Testis (tissue), 3 donors: ENCODE data around the gene CRIM1. TPM values are rescaled to one million over a fixed set of nuclear protein-coding genes. Genes with fewer than 3 reads are reported as not detected.

Experiments
- DNase-seq: peaks from one replicate; pipeline ENCODE4 v3.0.0-alpha.2; 2019
- H3K27ac ChIP-seq, 2 donors: fragments of 200-600 bp; sonication (generic); one replicate each; pipeline ENCODE4 v1.5.1; 2019
- H3K27me3 ChIP-seq: fragments of 200-600 bp; sonication (generic); one replicate; pipeline ENCODE4 v1.5.1; 2019
- H3K36me3 ChIP-seq: fragments of 200-600 bp; sonication (generic); one replicate; pipeline ENCODE4 v1.5.1; 2017; ENCODE audit warnings: low read depth; ENCODE audit errors: missing control alignments
- H3K4me1 ChIP-seq: fragments of 200-600 bp; sonication (generic); one replicate; pipeline ENCODE4 v1.5.1; 2019
- H3K4me3 ChIP-seq, 2 donors: fragments of 200-600 bp; sonication (generic); one replicate each; pipeline ENCODE4 v1.5.1; 2017 to 2019
- H3K9me3 ChIP-seq: fragments of 200-600 bp; sonication (generic); one replicate; pipeline ENCODE4 v1.5.1; 2017
- POLR2A ChIP-seq: fragments of 450-650 bp; IDR thresholded peaks from one replicate; pipeline ENCODE4 v1.6.1; 2017; ENCODE audit warnings: antibody characterized with exemption, mild to moderate bottlenecking, moderate library complexity
- WGBS, 2 donors: methylation state at CpG; one replicate each; pipeline ENCODE4 v1.1.5; 2018; 5-methylcytosine and 5-hydroxymethylcytosine counted together
- intact Hi-C: fragments of 100-400 bp; cut with DNase I; formaldehyde crosslinking; loops from one replicate; pipeline ENCODE4 v1.15.1; 2023; ENCODE audit warnings: low total_unique reads
- polyA plus RNA-seq: library from polyadenylated mRNA; stranded (reverse); fragments of 350-450 nt; fragmentation: Illumina TruSeq; extraction: RNeasy Lipid Tissue Mini Kit (QIAGEN cat#74804); gene quantifications from one replicate; pipeline ENCODE4 v1.2.3, GENCODE V29; 2014; ENCODE audit warnings: low read depth, low replicate concordance; ENCODE audit not compliant: insufficient read depth
- total RNA-seq, 2 donors: library from RNA; depleted of rRNA; stranded (reverse); fragments of >200 nt; gene quantifications; one replicate each; pipeline ENCODE4 v1.2.3, GENCODE V29; 2016
- TF ChIP-seq, protein P1 (sequence below), 3 experiments: fragments of 450-650 bp in 2 of 3; fragments of 200-600 bp in 1 of 3; sonication (generic) in 1 of 3; IDR thresholded peaks; one replicate each; pipeline ENCODE4 v1.5.1; 2016 to 2019; ENCODE audit warnings: antibody characterized with exemption in 3 of 3, mild to moderate bottlenecking in 2 of 3, moderate library complexity in 1 of 3

The CRIM1 gene
- total and polyA plus RNA-seq, 3 donors from 2014 or later = 38.2 to 94.1 (median 68.4) TPM

DNA sequence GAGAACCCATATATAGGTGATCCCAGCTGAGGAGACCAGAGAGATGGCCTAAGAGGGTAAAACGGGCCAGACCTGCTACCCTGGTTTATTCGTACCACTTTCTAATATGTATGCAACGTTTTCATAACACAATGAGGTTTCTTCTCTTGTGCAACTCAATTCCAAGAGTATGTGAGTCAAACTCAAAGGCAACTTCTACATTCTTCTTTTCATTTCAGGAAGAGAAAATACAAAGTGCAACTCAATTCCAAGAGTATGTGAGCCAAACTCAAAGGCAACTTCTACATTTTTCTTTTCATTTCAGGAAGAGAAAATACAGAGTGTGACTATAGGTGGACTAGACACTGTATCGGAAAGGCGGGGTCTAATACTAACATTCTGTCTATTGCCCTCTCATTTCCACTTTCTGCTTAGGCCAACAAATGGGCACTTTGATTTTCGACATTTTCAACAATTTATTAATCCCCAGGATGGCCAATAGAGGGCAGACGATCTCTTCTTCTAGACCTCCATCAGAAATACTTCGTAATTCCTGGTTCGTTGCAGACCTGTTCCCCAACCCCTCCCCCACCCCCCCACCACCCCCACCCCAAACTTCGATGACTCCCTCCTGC lies 3.7 kb upstream of the CRIM1 start:
- no peaks in the 10 kb centered on the region for H3K27me3 ChIP-seq
- H3K36me3 ChIP-seq = no peaks in the 10 kb centered on the region
- no peak for DNase-seq
- intact Hi-C loops = loop anchor here (10.0 kb wide), 1 partner anchor 153 kb away; no protein-coding TSS in a partner anchor
- TF ChIP-seq POLR2A = no peak
- TF ChIP-seq, protein P1, sequence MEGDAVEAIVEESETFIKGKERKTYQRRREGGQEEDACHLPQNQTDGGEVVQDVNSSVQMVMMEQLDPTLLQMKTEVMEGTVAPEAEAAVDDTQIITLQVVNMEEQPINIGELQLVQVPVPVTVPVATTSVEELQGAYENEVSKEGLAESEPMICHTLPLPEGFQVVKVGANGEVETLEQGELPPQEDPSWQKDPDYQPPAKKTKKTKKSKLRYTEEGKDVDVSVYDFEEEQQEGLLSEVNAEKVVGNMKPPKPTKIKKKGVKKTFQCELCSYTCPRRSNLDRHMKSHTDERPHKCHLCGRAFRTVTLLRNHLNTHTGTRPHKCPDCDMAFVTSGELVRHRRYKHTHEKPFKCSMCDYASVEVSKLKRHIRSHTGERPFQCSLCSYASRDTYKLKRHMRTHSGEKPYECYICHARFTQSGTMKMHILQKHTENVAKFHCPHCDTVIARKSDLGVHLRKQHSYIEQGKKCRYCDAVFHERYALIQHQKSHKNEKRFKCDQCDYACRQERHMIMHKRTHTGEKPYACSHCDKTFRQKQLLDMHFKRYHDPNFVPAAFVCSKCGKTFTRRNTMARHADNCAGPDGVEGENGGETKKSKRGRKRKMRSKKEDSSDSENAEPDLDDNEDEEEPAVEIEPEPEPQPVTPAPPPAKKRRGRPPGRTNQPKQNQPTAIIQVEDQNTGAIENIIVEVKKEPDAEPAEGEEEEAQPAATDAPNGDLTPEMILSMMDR (IDR thresholded peaks at IDR 0.05) = peak in 2 of 3 experiments; percentile 57 to 66
- H3K27ac ChIP-seq = no peak overlapping the region
- H3K9me3 ChIP-seq = no peaks in the 10 kb centered on the region
- peaks cover 14% of the 10 kb centered on the region for H3K4me1 ChIP-seq
- 34 to 39% methylated on average over 10 of the region's 10 CpGs for WGBS, 2 donors
- no peak overlapping the region for H3K4me3 ChIP-seq

DNA sequence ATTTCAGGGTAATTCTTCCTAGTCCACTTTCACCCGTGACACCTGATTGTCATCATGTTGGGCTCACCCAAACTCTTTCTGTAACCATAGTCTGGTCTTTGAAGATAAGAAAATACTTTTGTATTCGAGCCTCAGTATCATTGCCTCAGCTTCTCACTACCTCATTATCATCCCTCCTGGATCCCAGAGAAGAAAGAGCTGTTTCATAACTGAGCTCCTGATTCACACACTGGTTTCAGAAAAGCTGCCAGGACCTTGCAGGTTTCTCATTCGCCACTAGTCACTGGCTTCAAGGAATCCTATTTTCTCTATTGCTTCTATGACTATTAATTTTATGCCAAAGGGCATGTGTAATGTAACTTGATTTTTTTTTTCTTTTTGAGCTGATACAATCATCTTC lies 2.9 kb upstream of the CRIM1 start:
- Histone ChIP-seq H3K4me1 (peaks cover 14% of the 10 kb centered on the region), H3K27me3 (no peaks in the 10 kb centered on the region), H3K9me3 (no peaks in the 10 kb centered on the region), H3K36me3 (no peaks in the 10 kb centered on the region), H3K4me3 (no peak overlapping the region), H3K27ac (peak overlapping the region in 1 of 2 donors; percentile 17)
- 56 to 58% methylated on average over 3 of the region's 3 CpGs for WGBS, 2 donors
- TF ChIP-seq POLR2A = no peak
- TF ChIP-seq, protein P1 (IDR thresholded peaks at IDR 0.05) = peak in 1 of 3 experiments; percentile 16
- intact Hi-C loops = loop anchor here (10.0 kb wide), 1 partner anchor 152 kb away; no protein-coding TSS in a partner anchor
- DNase-seq = no peak

DNA sequence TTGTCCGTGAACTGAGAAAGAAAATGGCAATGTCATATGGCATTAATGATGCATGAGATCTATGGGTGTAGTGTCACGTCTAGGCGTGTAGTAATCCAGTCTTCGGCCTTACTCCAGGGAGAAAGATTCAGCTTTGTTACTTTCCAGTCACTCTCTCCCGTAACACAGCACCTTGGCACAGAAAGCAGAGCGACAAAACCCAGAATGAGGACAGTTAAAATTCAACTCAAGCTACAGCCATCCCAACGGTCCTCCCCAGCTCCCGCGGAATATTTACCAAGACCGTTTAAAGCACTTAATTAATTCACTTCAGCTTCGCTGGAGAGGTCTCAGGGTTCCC lies 797 bp upstream of the CRIM1 start:
- Histone ChIP-seq H3K27ac (peak overlapping the region; percentile 23 to 88), H3K36me3 (no peaks in the 10 kb centered on the region), H3K4me3 (peak overlapping the region; percentile 63 to 88), H3K4me1 (peaks cover 18% of the 10 kb centered on the region), H3K27me3 (no peaks in the 10 kb centered on the region), H3K9me3 (no peaks in the 10 kb centered on the region)
- intact Hi-C loops = loop anchor here (10.0 kb wide), 1 partner anchor 150 kb away; no protein-coding TSS in a partner anchor
- DNase-seq = no peak
- WGBS, 2 donors = 25 to 34% methylated on average over 11 of the region's 11 CpGs
- no peak for TF ChIP-seq POLR2A
- TF ChIP-seq, protein P1 (IDR thresholded peaks at IDR 0.05) = no peak

DNA sequence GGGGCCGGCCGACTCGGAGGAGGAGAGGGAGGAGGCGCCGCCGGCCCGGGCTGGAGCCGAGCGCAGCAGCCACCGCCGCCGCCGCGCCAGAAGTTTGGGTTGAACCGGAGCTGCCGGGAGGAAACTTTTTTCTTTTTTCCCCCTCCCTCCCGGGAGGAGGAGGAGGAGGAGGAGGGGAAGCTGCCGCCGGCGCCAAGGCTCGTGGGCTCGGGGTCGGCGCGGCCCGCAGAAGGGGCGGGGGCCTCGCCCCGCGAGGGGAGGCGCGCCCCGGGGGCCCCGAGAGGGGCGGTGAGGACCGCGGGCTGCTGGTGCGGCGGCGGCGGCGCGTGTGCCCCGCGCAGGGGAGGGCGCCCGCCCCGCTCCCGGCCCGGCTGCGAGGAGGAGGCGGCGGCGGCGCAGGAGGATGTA lies 316 bp downstream of the CRIM1 start:
- Histone ChIP-seq H3K4me3 (peak overlapping the region; percentile 63 to 88), H3K9me3 (no peaks in the 10 kb centered on the region), H3K36me3 (no peaks in the 10 kb centered on the region), H3K27me3 (no peaks in the 10 kb centered on the region), H3K27ac (peak overlapping the region; percentile 73 to 88), H3K4me1 (peaks cover 22% of the 10 kb centered on the region)
- no peak for DNase-seq
- 2% methylated on average over 30 of the region's 55 CpGs; no CpG with 5 or more reads in 1 of the 2 donors for WGBS, 2 donors
- intact Hi-C loops = loop anchor here (10.0 kb wide), 1 partner anchor 149 kb away; no protein-coding TSS in a partner anchor
- TF ChIP-seq, protein P1 (IDR thresholded peaks at IDR 0.05) = no peak
- TF ChIP-seq POLR2A = no peak
